ENCODE data around the gene NEDD4L. TPM values are rescaled to one million over a fixed set of nuclear protein-coding genes. Genes with fewer than 3 reads are reported as not detected.
A peak's percentile ranks its signal among the peaks of the same experiment; 100 is the strongest.

NEDD4L gene
- polyA plus RNA-seq, 1 donor (not counting 4 experiments of a cell fraction or from before 2014, with no cell fraction given) = 52.6 TPM

GRCh38 chr18:58307441-58307840, 263.4 kb downstream of the NEDD4L start:
- peaks cover 35% of the 10 kb centered on the region for H3K4me1 ChIP-seq (ENCODE audit: control insufficient read depth, extremely low read depth, insufficient read depth, low read length)
- H3K27ac ChIP-seq (ENCODE audit: control insufficient read depth, insufficient read depth, low read length) = peak overlapping the region; percentile 8
- H3K27me3 ChIP-seq (ENCODE audit: control insufficient read depth, extremely low read depth, insufficient read depth, low read length) = no peaks in the 10 kb centered on the region
- dilution Hi-C loops (cut with MboI; ENCODE audit: extremely low pct_ligation_motif_present, low sequenced_read_pairs) = no loop called here
- H3K36me3 ChIP-seq (ENCODE audit: control insufficient read depth in 2 of 2, extremely low read depth in 1 of 2, insufficient read depth in 2 of 2, low read length in 2 of 2) = peaks cover 2 to 16% of the 10 kb centered on the region in 2 experiments
- H4K20me1 ChIP-seq (ENCODE audit: control insufficient read depth, extremely low read depth, insufficient read depth, low read length) = peaks cover 14% of the 10 kb centered on the region
- H3K9ac ChIP-seq (ENCODE audit: control insufficient read depth, extremely low read depth, insufficient read depth, low read length) = no peak overlapping the region
- H2AFZ ChIP-seq (ENCODE audit: control insufficient read depth, low read length) = no peak overlapping the region
- no peak overlapping the region for H3K4me2 ChIP-seq (ENCODE audit: control insufficient read depth, extremely low read depth, insufficient read depth, low read depth, low read length)
- peaks cover 12% of the 10 kb centered on the region for H3K9me3 ChIP-seq (ENCODE audit: control insufficient read depth, low read depth, low read length)
- no peak for FAIRE-seq
- peaks cover 81% of the 10 kb centered on the region for H3K79me2 ChIP-seq (ENCODE audit: control insufficient read depth, insufficient read depth, low read length)
- H3K9me1 ChIP-seq (ENCODE audit: control insufficient read depth, extremely low read depth, insufficient read depth, low read length) = peaks cover 2% of the 10 kb centered on the region
- DNase-seq (ENCODE audit: low read depth, low spot score) = no peak
- no peak overlapping the region for H3K4me3 ChIP-seq (ENCODE audit: control insufficient read depth in 2 of 3, extremely low read depth in 1 of 3, insufficient read depth in 2 of 3, low read depth in 1 of 3, low read length in 3 of 3)
- TF ChIP-seq EZH2 (IDR thresholded peaks at IDR 0.05; ENCODE audit: low read length) = no peak

- peaks cover 2% of the 10 kb centered on the region for H3K9me1 ChIP-seq (ENCODE audit: control insufficient read depth, extremely low read depth, insufficient read depth, low read length)
- H3K27me3 ChIP-seq (ENCODE audit: control insufficient read depth, extremely low read depth, insufficient read depth, low read length) = no peaks in the 10 kb centered on the region
- H3K9ac ChIP-seq (ENCODE audit: control insufficient read depth, extremely low read depth, insufficient read depth, low read length) = no peak overlapping the region
- peaks cover 39% of the 10 kb centered on the region for H3K4me1 ChIP-seq (ENCODE audit: control insufficient read depth, extremely low read depth, insufficient read depth, low read length)
- dilution Hi-C loops (cut with MboI; ENCODE audit: extremely low pct_ligation_motif_present, low sequenced_read_pairs) = no loop called here
- peaks cover 12% of the 10 kb centered on the region for H3K9me3 ChIP-seq (ENCODE audit: control insufficient read depth, low read depth, low read length)
- TF ChIP-seq EZH2 (IDR thresholded peaks at IDR 0.05; ENCODE audit: low read length) (no peak), CTCF (optimal IDR thresholded peaks at IDR 0.05 in 1 of 3, IDR thresholded peaks at IDR 0.05 in 1 of 3, conservative IDR thresholded peaks at IDR 0.05 in 1 of 3; ENCODE audit: extremely low read depth in 1 of 3, insufficient read depth in 2 of 3, low read length in 3 of 3) (no peak)
- H3K36me3 ChIP-seq (ENCODE audit: control insufficient read depth in 2 of 2, extremely low read depth in 1 of 2, insufficient read depth in 2 of 2, low read length in 2 of 2) = peaks cover 2 to 12% of the 10 kb centered on the region in 2 experiments
- no peak overlapping the region for H3K27ac ChIP-seq (ENCODE audit: control insufficient read depth, insufficient read depth, low read length)
- DNase-seq (ENCODE audit: low read depth, low spot score) (no peak), FAIRE-seq (no peak)
- H2AFZ ChIP-seq (ENCODE audit: control insufficient read depth, low read length) = no peak overlapping the region
- H3K79me2 ChIP-seq (ENCODE audit: control insufficient read depth, insufficient read depth, low read length) = peaks cover 79% of the 10 kb centered on the region
- peaks cover 14% of the 10 kb centered on the region for H4K20me1 ChIP-seq (ENCODE audit: control insufficient read depth, extremely low read depth, insufficient read depth, low read length)
- no peak overlapping the region for H3K4me3 ChIP-seq (ENCODE audit: control insufficient read depth in 2 of 3, extremely low read depth in 1 of 3, insufficient read depth in 2 of 3, low read depth in 1 of 3, low read length in 3 of 3)
- H3K4me2 ChIP-seq (ENCODE audit: control insufficient read depth, extremely low read depth, insufficient read depth, low read depth, low read length) = no peak overlapping the region
Measured at GRCh38 chr18:58308463-58308862, 264.4 kb downstream of the NEDD4L start.

GRCh38 chr18:58309099-58309498, 265.1 kb downstream of the NEDD4L start:
- Histone ChIP-seq H3K79me2 (ENCODE audit: control insufficient read depth, insufficient read depth, low read length) (peaks cover 76% of the 10 kb centered on the region), H3K4me1 (ENCODE audit: control insufficient read depth, extremely low read depth, insufficient read depth, low read length) (peaks cover 45% of the 10 kb centered on the region), H3K9me3 (ENCODE audit: control insufficient read depth, low read depth, low read length) (peaks cover 12% of the 10 kb centered on the region), H3K9ac (ENCODE audit: control insufficient read depth, extremely low read depth, insufficient read depth, low read length) (no peak overlapping the region), H3K36me3 (ENCODE audit: control insufficient read depth in 2 of 2, extremely low read depth in 1 of 2, insufficient read depth in 2 of 2, low read length in 2 of 2) (peaks cover 2 to 10% of the 10 kb centered on the region in 2 experiments), H4K20me1 (ENCODE audit: control insufficient read depth, extremely low read depth, insufficient read depth, low read length) (peaks cover 14% of the 10 kb centered on the region), H2AFZ (ENCODE audit: control insufficient read depth, low read length) (no peak overlapping the region), H3K27ac (ENCODE audit: control insufficient read depth, insufficient read depth, low read length) (no peak overlapping the region), H3K4me2 (ENCODE audit: control insufficient read depth, extremely low read depth, insufficient read depth, low read depth, low read length) (no peak overlapping the region), H3K9me1 (ENCODE audit: control insufficient read depth, extremely low read depth, insufficient read depth, low read length) (peaks cover 2% of the 10 kb centered on the region), H3K4me3 (ENCODE audit: control insufficient read depth in 2 of 3, extremely low read depth in 1 of 3, insufficient read depth in 2 of 3, low read depth in 1 of 3, low read length in 3 of 3) (no peak overlapping the region), H3K27me3 (ENCODE audit: control insufficient read depth, extremely low read depth, insufficient read depth, low read length) (no peaks in the 10 kb centered on the region)
- FAIRE-seq (no peak), DNase-seq (ENCODE audit: low read depth, low spot score) (no peak)
- TF ChIP-seq EZH2 (IDR thresholded peaks at IDR 0.05; ENCODE audit: low read length) (no peak), CTCF (optimal IDR thresholded peaks at IDR 0.05 in 1 of 3, IDR thresholded peaks at IDR 0.05 in 1 of 3, conservative IDR thresholded peaks at IDR 0.05 in 1 of 3; ENCODE audit: extremely low read depth in 1 of 3, insufficient read depth in 2 of 3, low read length in 3 of 3) (no peak)
- dilution Hi-C loops (cut with MboI; ENCODE audit: extremely low pct_ligation_motif_present, low sequenced_read_pairs) = no loop called here

Data from keratinocyte (primary cell).